SK-N-SH (cell line): ENCODE data around the gene ATF6B. TPM values are rescaled to one million over a fixed set of nuclear protein-coding genes. Genes with fewer than 3 reads are reported as not detected.

Experiments
- CTCF ChIA-PET: fragments of 300-600, 350-600 bp; formaldehyde crosslinking; extraction: SDS; loops from one replicate; lab custom pipeline; 2021; lab: Yijun Ruan, JAX
- POLR2A ChIA-PET: fragments of 350-600 bp; sonication (Branson Sonifier 250); formaldehyde crosslinking; extraction: SDS; loops from one replicate; lab custom pipeline; 2020; ENCODE audit warnings: antibody characterized with exemption, inconsistent platforms; lab: Yijun Ruan, JAX
- DNase-seq: peaks from one replicate; pipeline ENCODE4 v3.0.0; 2012
- H2AFZ ChIP-seq: fragments of 200-600 bp; sonication (generic); 2 replicates; pipeline ENCODE4 v1.8.1; 2016; ENCODE audit warnings: antibody characterized with exemption, mild to moderate bottlenecking, low read depth
- H3F3A ChIP-seq: fragments of 200-600 bp; sonication (generic); replicated peaks from 2 replicates; pipeline ENCODE3; 2016; ENCODE audit warnings: antibody characterized with exemption, mild to moderate bottlenecking; ENCODE audit not compliant: insufficient read depth
- H3K27ac ChIP-seq, 2 experiments: fragments of 200-500 bp in 1 of 2; fragments of 200-600 bp in 1 of 2; sonication (Bioruptor generic) in 1 of 2; sonication (generic), shearing (Covaris generic) in 1 of 2; 2 replicates each; pipeline versions ENCODE4 v1.5.1 to v1.6.1; 2014 to 2016; ENCODE audit warnings: low read depth in 2 of 2, inconsistent platforms in 1 of 2, low read length in 1 of 2, mild to moderate bottlenecking in 1 of 2, mixed read lengths in 1 of 2
- H3K27me3 ChIP-seq: fragments of 200-600 bp; sonication (generic), shearing (Covaris generic); 2 replicates; pipeline ENCODE4 v1.6.1; 2016; ENCODE audit warnings: mixed run types; ENCODE audit not compliant: insufficient read depth
- H3K36me3 ChIP-seq, 2 experiments: fragments of 200-500 bp in 1 of 2; fragments of 200-600 bp in 1 of 2; sonication (Bioruptor generic) in 1 of 2; sonication (generic) in 1 of 2; replicated peaks in 1 of 2; 2 replicates each; pipeline versions ENCODE3 to v1.5.1; 2014 to 2016; ENCODE audit warnings: low read length in 1 of 2, mild to moderate bottlenecking in 1 of 2; ENCODE audit not compliant: insufficient read depth in 2 of 2, control insufficient read depth in 1 of 2
- H3K4me1 ChIP-seq, 2 experiments: fragments of 200-500 bp in 1 of 2; fragments of 200-600 bp in 1 of 2; sonication (Bioruptor generic) in 1 of 2; sonication (generic), shearing (Covaris generic) in 1 of 2; 2 replicates each; pipeline versions ENCODE4 v1.5.1 to v1.6.1; 2014 to 2016; ENCODE audit warnings: low read depth in 1 of 2, low read length in 1 of 2, mixed run types in 1 of 2; ENCODE audit not compliant: insufficient read depth in 2 of 2, control insufficient read depth in 1 of 2
- H3K4me2 ChIP-seq: fragments of 200-600 bp; sonication (generic), shearing (Covaris generic); 2 replicates; pipeline ENCODE4 v1.6.1; 2017; ENCODE audit warnings: mixed run types
- H3K4me3 ChIP-seq, 2 experiments: fragments of 200-500 bp in 1 of 2; fragments of 200-600 bp in 1 of 2; sonication (Bioruptor generic) in 1 of 2; sonication (generic), shearing (Covaris generic) in 1 of 2; 2 replicates each; pipeline versions ENCODE4 v1.5.1 to v1.8.1; 2014 to 2016; ENCODE audit warnings: low read depth in 2 of 2, inconsistent platforms in 1 of 2, low read length in 1 of 2, mild to moderate bottlenecking in 1 of 2, mixed read lengths in 1 of 2, moderate library complexity in 1 of 2
- H3K79me2 ChIP-seq: fragments of 200-600 bp; sonication (generic); 2 replicates; pipeline ENCODE4 v1.8.1; 2017; ENCODE audit warnings: mild to moderate bottlenecking; ENCODE audit not compliant: insufficient read depth
- H3K9ac ChIP-seq: fragments of 200-600 bp; sonication (generic); 2 replicates; pipeline ENCODE4 v1.6.1; 2017; ENCODE audit warnings: mixed run types
- H3K9me2 ChIP-seq: fragments of 200-600 bp; sonication (generic); 2 replicates; pipeline ENCODE4 v1.6.1; 2017; ENCODE audit warnings: mixed run types
- H3K9me3 ChIP-seq: fragments of 200-600 bp; sonication (generic); 2 replicates; pipeline ENCODE4 v1.6.1; 2017; ENCODE audit warnings: mixed run types, mild to moderate bottlenecking, moderate library complexity
- H4K20me1 ChIP-seq: fragments of 200-600 bp; sonication (generic); 2 replicates; pipeline ENCODE4 v1.6.1; 2017; ENCODE audit warnings: mild to moderate bottlenecking, mixed run types; ENCODE audit not compliant: insufficient read depth
- CHD2 ChIP-seq: fragments of 150-350 bp; IDR thresholded peaks from 2 replicates; pipeline ENCODE4 v1.6.1; 2018; ENCODE audit warnings: low read length; ENCODE audit not compliant: partially characterized antibody
- ELF1 ChIP-seq: IDR thresholded peaks from 2 replicates; pipeline ENCODE4 v1.4.0; 2012
- EP300 ChIP-seq, 2 experiments: IDR thresholded peaks; 2 replicates each; pipeline versions ENCODE4 v1.4.0 to v1.6.1; 2012; ENCODE audit warnings: borderline replicate concordance in 1 of 2, low read depth in 1 of 2, low read length in 1 of 2
- FOSL2 ChIP-seq: IDR thresholded peaks from 2 replicates; pipeline ENCODE4 v1.4.0; 2012; ENCODE audit warnings: low read depth, mild to moderate bottlenecking, moderate library complexity, borderline replicate concordance
- FOXJ3 ChIP-seq: sonication (generic); formaldehyde crosslinking; IDR thresholded peaks from 2 replicates; pipeline ENCODE4 v1.5.1; 2020; ENCODE audit warnings: mild to moderate bottlenecking, missing genetic modification reagents
- GATA2 ChIP-seq: sonication (generic); formaldehyde crosslinking; IDR thresholded peaks from 2 replicates; pipeline ENCODE4 v1.5.0; 2020; ENCODE audit warnings: mild to moderate bottlenecking, missing genetic modification reagents
- IRF3 ChIP-seq: fragments of 150-350 bp; IDR thresholded peaks from 2 replicates; pipeline ENCODE4 v1.6.1; 2016; ENCODE audit warnings: mild to moderate bottlenecking, low read depth, low read length
- JUND ChIP-seq: IDR thresholded peaks from 2 replicates; pipeline ENCODE4 v1.4.0; 2012
- NFIC ChIP-seq: IDR thresholded peaks from 2 replicates; pipeline ENCODE4 v1.4.0; 2012; ENCODE audit warnings: borderline replicate concordance
- NRF1 ChIP-seq: IDR thresholded peaks from 2 replicates; pipeline ENCODE4 v1.6.1; 2012; ENCODE audit warnings: low read depth, mild to moderate bottlenecking, low read length
- POLR2AphosphoS5 ChIP-seq: IDR thresholded peaks from 2 replicates; pipeline ENCODE4 v1.6.1; 2012; ENCODE audit warnings: low read depth, low read length
- REST ChIP-seq: IDR thresholded peaks from 2 replicates; pipeline ENCODE4 v1.6.1; 2012; ENCODE audit warnings: mild to moderate bottlenecking, low read depth, low read length, moderate library complexity
- SIN3A ChIP-seq: IDR thresholded peaks from 2 replicates; pipeline ENCODE4 v1.6.1; 2012; ENCODE audit warnings: low read depth, mild to moderate bottlenecking, low read length, moderate library complexity, borderline replicate concordance
- SMC3 ChIP-seq: IDR thresholded peaks from 2 replicates; pipeline ENCODE4 v1.6.1; 2012; ENCODE audit warnings: low read depth, low read length, improper control_type of control experiment
- TAF1 ChIP-seq: IDR thresholded peaks from 2 replicates; pipeline ENCODE4 v1.6.1; 2012; ENCODE audit warnings: low read depth, mild to moderate bottlenecking, low read length, moderate library complexity, borderline replicate concordance
- TCF12 ChIP-seq: IDR thresholded peaks from 2 replicates; pipeline ENCODE4 v1.4.0; 2012
- TEAD4 ChIP-seq: IDR thresholded peaks from 2 replicates; pipeline ENCODE4 v1.4.0; 2012; ENCODE audit warnings: mild to moderate bottlenecking, borderline replicate concordance; ENCODE audit not compliant: insufficient read depth
- YY1 ChIP-seq: IDR thresholded peaks from 2 replicates; pipeline ENCODE4 v1.4.0; 2012; ENCODE audit warnings: low read depth, mild to moderate bottlenecking
- WGBS: methylation state at CpG from one replicate; pipeline ENCODE4 v1.1.6; 2017; ENCODE audit warnings: low lambda C conversion rate; 5-methylcytosine and 5-hydroxymethylcytosine counted together
- polyA plus RNA-seq, 3 experiments: library from polyadenylated mRNA; depleted of rRNA; stranded (reverse); fragments of >200 nt; gene quantifications; 2 replicates each; pipeline ENCODE4 v1.2.3, GENCODE V29; 2012
- TF ChIP-seq, protein P1 (sequence below): IDR thresholded peaks from 2 replicates; pipeline ENCODE4 v1.4.0; 2012; ENCODE audit warnings: low read depth, borderline replicate concordance
- TF ChIP-seq, protein P2 (sequence below): fragments of 150-350 bp; IDR thresholded peaks from 2 replicates; pipeline ENCODE4 v1.6.1; 2017; ENCODE audit warnings: antibody characterized with exemption, low read length, low read depth, borderline replicate concordance

The ATF6B gene
- polyA plus RNA-seq, 1 of the 3 experiments (the other 2 are of a cell fraction): 61.3 TPM

DNA sequence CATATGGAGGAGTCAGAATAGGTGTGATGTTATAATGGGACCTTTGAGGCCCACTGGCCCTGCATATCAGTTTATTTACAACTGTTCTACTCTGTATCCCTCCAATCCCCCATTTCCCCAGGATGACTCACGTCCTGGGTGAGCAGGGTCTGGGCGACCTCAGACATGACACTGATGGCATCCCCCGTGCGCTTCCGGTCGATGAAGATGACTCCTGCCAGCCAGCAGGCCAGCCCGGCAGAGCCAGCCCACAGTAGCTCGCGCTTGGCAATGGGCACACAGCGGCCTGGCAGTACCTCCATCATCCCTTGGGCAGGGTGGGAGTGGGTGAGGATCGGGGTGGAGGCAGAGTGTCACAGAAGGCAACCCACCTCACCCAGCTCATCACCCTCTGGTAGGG, 42.2 kb upstream of the ATF6B start:
- Histone ChIP-seq H2AFZ (no peak overlapping the region), H3K79me2 (peaks cover 37% of the 10 kb centered on the region), H4K20me1 (no peaks in the 10 kb centered on the region)
- CTCF ChIA-PET: interaction anchor here (1.6 kb wide), 1 partner anchor 51 kb away, joined by 5 read pairs; no protein-coding TSS in a partner anchor
- no peak for DNase-seq
- no peak for TF ChIP-seq NFIC
- no peak for TF ChIP-seq NRF1
- TF ChIP-seq SIN3A: no peak
- no peak for TF ChIP-seq EP300 (IDR thresholded peaks at IDR 0.05; ENCODE audit: borderline replicate concordance in 1 of 2, low read depth in 1 of 2, low read length in 1 of 2)
- no peak for TF ChIP-seq CHD2
- TF ChIP-seq YY1: no peak
- TF ChIP-seq TCF12: no peak
- no peak for TF ChIP-seq POLR2AphosphoS5
- no peak for TF ChIP-seq FOXJ3
- TF ChIP-seq TAF1: no peak
- no peak for TF ChIP-seq REST
- no peak for TF ChIP-seq JUND
- no peak for TF ChIP-seq FOSL2
- TF ChIP-seq, protein P1, sequence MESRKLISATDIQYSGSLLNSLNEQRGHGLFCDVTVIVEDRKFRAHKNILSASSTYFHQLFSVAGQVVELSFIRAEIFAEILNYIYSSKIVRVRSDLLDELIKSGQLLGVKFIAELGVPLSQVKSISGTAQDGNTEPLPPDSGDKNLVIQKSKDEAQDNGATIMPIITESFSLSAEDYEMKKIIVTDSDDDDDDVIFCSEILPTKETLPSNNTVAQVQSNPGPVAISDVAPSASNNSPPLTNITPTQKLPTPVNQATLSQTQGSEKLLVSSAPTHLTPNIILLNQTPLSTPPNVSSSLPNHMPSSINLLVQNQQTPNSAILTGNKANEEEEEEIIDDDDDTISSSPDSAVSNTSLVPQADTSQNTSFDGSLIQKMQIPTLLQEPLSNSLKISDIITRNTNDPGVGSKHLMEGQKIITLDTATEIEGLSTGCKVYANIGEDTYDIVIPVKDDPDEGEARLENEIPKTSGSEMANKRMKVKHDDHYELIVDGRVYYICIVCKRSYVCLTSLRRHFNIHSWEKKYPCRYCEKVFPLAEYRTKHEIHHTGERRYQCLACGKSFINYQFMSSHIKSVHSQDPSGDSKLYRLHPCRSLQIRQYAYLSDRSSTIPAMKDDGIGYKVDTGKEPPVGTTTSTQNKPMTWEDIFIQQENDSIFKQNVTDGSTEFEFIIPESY: no peak
- no peak for TF ChIP-seq SMC3
- TF ChIP-seq TEAD4: no peak
- TF ChIP-seq ELF1: no peak
- TF ChIP-seq, protein P2, sequence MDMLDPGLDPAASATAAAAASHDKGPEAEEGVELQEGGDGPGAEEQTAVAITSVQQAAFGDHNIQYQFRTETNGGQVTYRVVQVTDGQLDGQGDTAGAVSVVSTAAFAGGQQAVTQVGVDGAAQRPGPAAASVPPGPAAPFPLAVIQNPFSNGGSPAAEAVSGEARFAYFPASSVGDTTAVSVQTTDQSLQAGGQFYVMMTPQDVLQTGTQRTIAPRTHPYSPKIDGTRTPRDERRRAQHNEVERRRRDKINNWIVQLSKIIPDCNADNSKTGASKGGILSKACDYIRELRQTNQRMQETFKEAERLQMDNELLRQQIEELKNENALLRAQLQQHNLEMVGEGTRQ: no peak
- no peak for TF ChIP-seq IRF3
- no peak for TF ChIP-seq GATA2
- TF ChIP-seq, all 33 proteins: peak for 0
- no peaks in the 10 kb centered on the region for H3K9me3 ChIP-seq
- H3K9me2 ChIP-seq: no peaks in the 10 kb centered on the region
- peaks cover 8% of the 10 kb centered on the region for H3F3A ChIP-seq
- POLR2A ChIA-PET: interaction anchor here (1.0 to 1.9 kb wide), 2 partner anchors 9 to 59 kb away, joined by 3 to 4 read pairs; no protein-coding TSS in a partner anchor
- 84% methylated on average over 7 of the region's 11 CpGs for WGBS
- peaks cover 0 to 16% of the 10 kb centered on the region in 2 experiments; a peak in 3 of 4 replicates for H3K4me1 ChIP-seq
- no peak overlapping the region for H3K4me3 ChIP-seq
- no peak overlapping the region for H3K9ac ChIP-seq
- H3K27ac ChIP-seq: no peak overlapping the region
- peaks cover 0 to 36% of the 10 kb centered on the region in 2 experiments for H3K36me3 ChIP-seq
- no peaks in the 10 kb centered on the region for H3K27me3 ChIP-seq
- H3K4me2 ChIP-seq: no peak overlapping the region
